GM23338 (cell line): ENCODE results near the gene CENPX. TPM values are rescaled to one million over a fixed set of nuclear protein-coding genes. Genes with fewer than 3 reads are reported as not detected.

Experiments used
- ATAC-seq: fragments of 200-7000 bp; cut with Tn5 transposase; 3 replicates; pipeline ENCODE4 v1.9.1; 2020
- DNase-seq: peaks from one replicate; pipeline ENCODE4 v3.0.0-alpha.2; 2015; ENCODE audit warnings: low spot score
- H2AFZ ChIP-seq: fragments of 200-600 bp; sonication (generic); 2 replicates; pipeline ENCODE4 v1.8.0; 2016; ENCODE audit warnings: antibody characterized with exemption, mild to moderate bottlenecking, moderate library complexity
- H3F3A ChIP-seq: fragments of 200-600 bp; sonication (generic); replicated peaks from 2 replicates; pipeline ENCODE4 v1.8.0; 2017; ENCODE audit warnings: antibody characterized with exemption, mixed run types, low read depth
- H3K27ac ChIP-seq: fragments of 200-600 bp; sonication (generic); 2 replicates; pipeline ENCODE4 v1.6.1; 2016; ENCODE audit warnings: low read depth
- H3K27me3 ChIP-seq: fragments of 200-600 bp; sonication (generic); 2 replicates; pipeline ENCODE4 v1.8.0; 2016; ENCODE audit warnings: mild to moderate bottlenecking, mixed run types, moderate library complexity; ENCODE audit not compliant: insufficient read depth
- H3K36me3 ChIP-seq: fragments of 200-600 bp; sonication (generic); 2 replicates; pipeline ENCODE4 v1.8.0; 2016; ENCODE audit warnings: mild to moderate bottlenecking; ENCODE audit not compliant: insufficient read depth
- H3K4me1 ChIP-seq: fragments of 200-600 bp; sonication (generic); 2 replicates; pipeline ENCODE4 v1.8.0; 2016; ENCODE audit warnings: mild to moderate bottlenecking, moderate library complexity; ENCODE audit not compliant: insufficient read depth
- H3K4me2 ChIP-seq: fragments of 200-600 bp; sonication (generic); 2 replicates; pipeline ENCODE4 v1.7.1; 2017; ENCODE audit warnings: mixed run types
- H3K4me3 ChIP-seq: fragments of 200-600 bp; sonication (generic); 2 replicates; pipeline ENCODE4 v1.6.1; 2016; ENCODE audit warnings: mixed run types
- H3K79me2 ChIP-seq: fragments of 200-600 bp; sonication (generic); replicated peaks from 2 replicates; pipeline ENCODE4 v1.8.0; 2017; ENCODE audit warnings: mild to moderate bottlenecking; ENCODE audit not compliant: insufficient read depth
- H3K9me2 ChIP-seq: fragments of 200-600 bp; sonication (generic); 2 replicates; pipeline ENCODE4 v1.8.0; 2017; ENCODE audit not compliant: insufficient read depth
- H4K20me1 ChIP-seq: fragments of 200-600 bp; sonication (generic); replicated peaks from 2 replicates; pipeline ENCODE4 v1.8.0; 2017; ENCODE audit warnings: mild to moderate bottlenecking; ENCODE audit not compliant: insufficient read depth
- H3K27ac Mint-ChIP-seq: 2 replicates; pipeline ENCODE4 v1.8.0; 2020; ENCODE audit warnings: inconsistent platforms, mild to moderate bottlenecking, moderate library complexity, mixed read lengths
- H3K27me3 Mint-ChIP-seq: 3 replicates; pipeline ENCODE4 v1.8.0; 2022; ENCODE audit warnings: low read depth, mild to moderate bottlenecking, moderate library complexity, mixed read lengths, inconsistent platforms; ENCODE audit not compliant: insufficient read depth, poor library complexity
- H3K36me3 Mint-ChIP-seq: 3 replicates; pipeline ENCODE4 v1.8.0; 2021; ENCODE audit warnings: low read depth, mild to moderate bottlenecking, inconsistent platforms, moderate library complexity, mixed read lengths
- H3K4me1 Mint-ChIP-seq: 3 replicates; pipeline ENCODE4 v1.8.0; 2020; ENCODE audit warnings: mild to moderate bottlenecking, inconsistent platforms, mixed read lengths
- H3K4me3 Mint-ChIP-seq: 3 replicates; pipeline ENCODE4 v1.8.0; 2021; ENCODE audit warnings: moderate library complexity, mild to moderate bottlenecking, inconsistent platforms, mixed read lengths
- H3K9me3 Mint-ChIP-seq: 3 replicates; pipeline ENCODE4 v1.8.0; 2020; ENCODE audit warnings: moderate library complexity, mild to moderate bottlenecking, inconsistent platforms, mixed read lengths
- ETS1 ChIP-seq: IDR thresholded peaks from 2 replicates; pipeline ENCODE4 v1.6.1; 2016; ENCODE audit warnings: antibody characterized with exemption
- EZH2 ChIP-seq: fragments of 200-600 bp; sonication (generic); IDR thresholded peaks from one replicate; pipeline ENCODE4 v1.8.0; 2017; ENCODE audit warnings: antibody characterized with exemption, mild to moderate bottlenecking, low read depth; ENCODE audit not compliant: unreplicated experiment
- EZH2phosphoT487 ChIP-seq: fragments of 200-600 bp; sonication (generic); IDR thresholded peaks from one replicate; pipeline ENCODE4 v1.8.1; 2018; ENCODE audit warnings: antibody characterized with exemption; ENCODE audit not compliant: unreplicated experiment
- NANOG ChIP-seq: IDR thresholded peaks from 2 replicates; pipeline ENCODE4 v1.6.1; 2016; ENCODE audit warnings: antibody characterized with exemption, borderline replicate concordance
- POLR2AphosphoS5 ChIP-seq: IDR thresholded peaks from 2 replicates; pipeline ENCODE4 v1.6.1; 2016; ENCODE audit warnings: antibody characterized with exemption, low read depth
- REST ChIP-seq: IDR thresholded peaks from one replicate; pipeline ENCODE4 v1.6.1; 2018; ENCODE audit warnings: antibody characterized with exemption; ENCODE audit not compliant: unreplicated experiment
- STAT1 ChIP-seq: IDR thresholded peaks from one replicate; pipeline ENCODE4 v1.6.1; 2016; ENCODE audit warnings: antibody characterized with exemption; ENCODE audit not compliant: unreplicated experiment
- ZNF114 ChIP-seq: fragments of 250-450 bp; sonication (Bioruptor Pico); IDR thresholded peaks from 2 replicates; pipeline ENCODE4 v1.5.0; 2020; ENCODE audit warnings: mild to moderate bottlenecking, moderate library complexity
- ZNF331 ChIP-seq: fragments of 250-450 bp; sonication (Bioruptor Pico); IDR thresholded peaks from 2 replicates; pipeline ENCODE4 v1.5.0; 2020; ENCODE audit warnings: low read depth, mild to moderate bottlenecking, moderate library complexity
- polyA plus RNA-seq: library from polyadenylated mRNA; unstranded; fragments of >200 nt; fragmentation: Nextera tagmentation; extraction: Ambion mirVana; gene quantifications from 2 replicates; pipeline ENCODE4 v1.2.1, GENCODE V29; 2016
- total RNA-seq: library from RNA; depleted of rRNA; stranded (reverse); fragments of >200 nt; shearing (Covaris generic); gene quantifications from 2 replicates; pipeline ENCODE4 v1.2.3, GENCODE V29; 2014

CENPX gene
- total and polyA plus RNA-seq, 2 experiments from 2014 or later: 114 to 157 TPM

GRCh38 chr17:82060001-82060380, 37.3 kb upstream of the CENPX start:
- Histone ChIP-seq H3K27me3 (no peaks in the 10 kb centered on the region), H3K4me1 (no peaks in the 10 kb centered on the region), H3K27ac (no peak overlapping the region), H3F3A (peaks cover 3% of the 10 kb centered on the region; the same call in 1 of the 2 replicates), H3K9me2 (no peaks in the 10 kb centered on the region), H3K4me3 (no peak overlapping the region), H3K79me2 (no peaks in the 10 kb centered on the region), H2AFZ (no peak overlapping the region), H3K4me2 (no peak overlapping the region), H4K20me1 (no peaks in the 10 kb centered on the region), H3K36me3 (peaks cover 4% of the 10 kb centered on the region; the same call in 1 of the 2 replicates)
- no peaks in the 10 kb centered on the region for H3K4me1 Mint-ChIP-seq
- peaks cover 19% of the 10 kb centered on the region for H3K36me3 Mint-ChIP-seq
- ATAC-seq: no peak
- no peak for DNase-seq
- H3K27ac Mint-ChIP-seq: no peak overlapping the region
- H3K27me3 Mint-ChIP-seq: peaks cover 9% of the 10 kb centered on the region
- H3K4me3 Mint-ChIP-seq: no peak overlapping the region
- no peaks in the 10 kb centered on the region for H3K9me3 Mint-ChIP-seq
- no peak; the same call in 1 of the 2 replicates for TF ChIP-seq POLR2AphosphoS5
- no peak for TF ChIP-seq EZH2
- TF ChIP-seq ZNF331: no peak
- TF ChIP-seq ZNF114 (CRISPR knock-in tag): no peak
- no peak for TF ChIP-seq ETS1

- H3K4me1 Mint-ChIP-seq: no peaks in the 10 kb centered on the region
- H3K27me3 Mint-ChIP-seq: peaks cover 10% of the 10 kb centered on the region
- no peak overlapping the region for H3K27ac Mint-ChIP-seq
- H3K4me2 ChIP-seq: no peak overlapping the region
- DNase-seq (peak; percentile 1), ATAC-seq (no peak)
- H3K79me2 ChIP-seq: no peaks in the 10 kb centered on the region
- TF ChIP-seq POLR2AphosphoS5 (0 out of 2 replicates have a peak, but pooled peaks have one; percentile 15), EZH2phosphoT487 (no peak)
- H3K4me1 ChIP-seq: no peaks in the 10 kb centered on the region
- H3K4me3 ChIP-seq: no peak overlapping the region
- no peaks in the 10 kb centered on the region for H3K27me3 ChIP-seq
- no peaks in the 10 kb centered on the region for H3K9me3 Mint-ChIP-seq
- peaks cover 22% of the 10 kb centered on the region for H3K36me3 Mint-ChIP-seq
- H2AFZ ChIP-seq: no peak overlapping the region
- peaks cover 3% of the 10 kb centered on the region; the same call in 1 of the 2 replicates for H3F3A ChIP-seq
- H4K20me1 ChIP-seq: no peaks in the 10 kb centered on the region
- H3K36me3 ChIP-seq: peaks cover 4% of the 10 kb centered on the region; the same call in 1 of the 2 replicates
- H3K4me3 Mint-ChIP-seq: no peak overlapping the region
- no peaks in the 10 kb centered on the region for H3K9me2 ChIP-seq
- H3K27ac ChIP-seq: no peak overlapping the region
Measured at GRCh38 chr17:82059272-82060000, 36.8 kb upstream of the CENPX start.

GRCh38 chr17:82058855-82059249, 36.2 kb upstream of the CENPX start:
- Histone ChIP-seq H3K36me3 (peaks cover 4% of the 10 kb centered on the region; the same call in 1 of the 2 replicates), H3K4me1 (no peaks in the 10 kb centered on the region)
- H3K27me3 Mint-ChIP-seq: peaks cover 10% of the 10 kb centered on the region
- TF ChIP-seq ZNF114 (CRISPR knock-in tag) (no peak), REST (no peak), NANOG (no peak), ETS1 (no peak), ZNF331 (no peak), STAT1 (no peak), POLR2AphosphoS5 (no peak)

More at GRCh38 chr17:82058855-82059249, 36.2 kb upstream of the CENPX start:
- H3K9me2 ChIP-seq: no peaks in the 10 kb centered on the region
- no peak overlapping the region for H3K4me3 ChIP-seq
- no peaks in the 10 kb centered on the region for H3K79me2 ChIP-seq
- Mint-ChIP-seq H3K4me3 (no peak overlapping the region), H3K4me1 (no peaks in the 10 kb centered on the region), H3K9me3 (no peaks in the 10 kb centered on the region), H3K27ac (no peak overlapping the region), H3K36me3 (peaks cover 22% of the 10 kb centered on the region)
- no peak overlapping the region for H3K4me2 ChIP-seq
- H3F3A ChIP-seq: peaks cover 3% of the 10 kb centered on the region; the same call in 1 of the 2 replicates
- no peak for DNase-seq
- H3K27ac ChIP-seq: no peak overlapping the region; the same call in 1 of the 2 replicates
- no peaks in the 10 kb centered on the region for H4K20me1 ChIP-seq
- no peak for ATAC-seq
- no peaks in the 10 kb centered on the region for H3K27me3 ChIP-seq
- H2AFZ ChIP-seq: no peak overlapping the region
